GM23248 (cell line): ENCODE measurements around the gene ADRM1. TPM values are rescaled to one million over a fixed set of nuclear protein-coding genes. Genes with fewer than 3 reads are reported as not detected.
A peak's percentile ranks its signal among the peaks of the same experiment; 100 is the strongest.

ENCODE experiments used
- DNase-seq: peaks from one replicate; pipeline ENCODE4 v3.0.0-alpha.2; 2015
- H2AFZ ChIP-seq: fragments of 200-600 bp; sonication (generic); 2 replicates; pipeline ENCODE4 v1.6.1; 2016; ENCODE audit warnings: antibody characterized with exemption
- H3F3A ChIP-seq: fragments of 200-600 bp; sonication (generic); 2 replicates; pipeline ENCODE4 v1.6.1; 2016; ENCODE audit warnings: mild to moderate bottlenecking, antibody characterized with exemption, mixed run types; ENCODE audit not compliant: insufficient read depth
- H3K27ac ChIP-seq: fragments of 200-600 bp; sonication (generic); 2 replicates; pipeline ENCODE4 v1.5.1; 2016; ENCODE audit warnings: mild to moderate bottlenecking
- H3K27me3 ChIP-seq: fragments of 200-600 bp; sonication (generic); replicated peaks from 2 replicates; pipeline ENCODE4 v1.6.1; 2016; ENCODE audit warnings: mild to moderate bottlenecking; ENCODE audit not compliant: insufficient read depth
- H3K36me3 ChIP-seq: fragments of 200-600 bp; sonication (generic); 2 replicates; pipeline ENCODE4 v1.6.1; 2016; ENCODE audit warnings: low read depth, mild to moderate bottlenecking
- H3K4me1 ChIP-seq: fragments of 200-600 bp; sonication (generic); 2 replicates; pipeline ENCODE4 v1.6.1; 2016; ENCODE audit warnings: mild to moderate bottlenecking; ENCODE audit not compliant: insufficient read depth
- H3K4me2 ChIP-seq: fragments of 200-600 bp; sonication (generic); one replicate; pipeline ENCODE4 v1.6.1; 2016; ENCODE audit warnings: mild to moderate bottlenecking; ENCODE audit not compliant: unreplicated experiment
- H3K4me3 ChIP-seq: fragments of 200-600 bp; sonication (generic); 2 replicates; pipeline ENCODE4 v1.5.1; 2016; ENCODE audit warnings: mild to moderate bottlenecking
- H3K79me2 ChIP-seq: fragments of 200-600 bp; sonication (generic); 2 replicates; pipeline ENCODE4 v1.6.1; 2016; ENCODE audit warnings: mild to moderate bottlenecking; ENCODE audit not compliant: insufficient read depth
- H3K9ac ChIP-seq: fragments of 200-600 bp; sonication (generic); 2 replicates; pipeline ENCODE4 v1.6.1; 2016; ENCODE audit warnings: mild to moderate bottlenecking
- H3K9me2 ChIP-seq: fragments of 200-600 bp; sonication (generic); 2 replicates; pipeline ENCODE4 v1.6.1; 2016; ENCODE audit warnings: mixed run types, mild to moderate bottlenecking, moderate library complexity; ENCODE audit not compliant: insufficient read depth
- H3K9me3 ChIP-seq: fragments of 200-600 bp; sonication (generic); one replicate; pipeline ENCODE4 v1.6.1; 2017; ENCODE audit warnings: low read depth
- H4K20me1 ChIP-seq: fragments of 200-600 bp; sonication (generic); 2 replicates; pipeline ENCODE4 v1.6.0; 2016; ENCODE audit not compliant: insufficient read depth
- EZH2 ChIP-seq: fragments of 200-600 bp; sonication (generic); IDR thresholded peaks from 2 replicates; pipeline ENCODE4 v1.6.1; 2018; ENCODE audit warnings: antibody characterized with exemption, mild to moderate bottlenecking; ENCODE audit not compliant: insufficient read depth, poor library complexity, severe bottlenecking
- EZH2phosphoT487 ChIP-seq: fragments of 200-600 bp; sonication (generic); IDR thresholded peaks from 2 replicates; pipeline ENCODE4 v1.6.1; 2018; ENCODE audit warnings: antibody characterized with exemption, moderate library complexity, mild to moderate bottlenecking, low read depth; ENCODE audit not compliant: insufficient read depth
- WGBS, 2 experiments: methylation state at CpG; one replicate each; pipeline ENCODE4 v1.1.6; 2015 to 2017; ENCODE audit warnings: low lambda C conversion rate in 2 of 2, low coverage in 1 of 2; ENCODE audit errors: missing lambda C conversion rate in 2 of 2; 5-methylcytosine and 5-hydroxymethylcytosine counted together
- in situ Hi-C: fragments of 300-500 bp; cut with MboI; formaldehyde crosslinking; loops from 2 replicates; pipeline ENCODE4 v1.15.0; 2020
- polyA plus RNA-seq: library from polyadenylated mRNA; unstranded; fragments of >200 nt; fragmentation: Nextera tagmentation; extraction: Ambion mirVana; gene quantifications from 2 replicates; pipeline ENCODE4 v1.2.1, GENCODE V29; 2016
- total RNA-seq: library from RNA; depleted of rRNA; stranded (reverse); fragments of >200 nt; shearing (Covaris generic); gene quantifications from 2 replicates; pipeline ENCODE4 v1.2.3, GENCODE V29; 2014

ADRM1 gene
- total and polyA plus RNA-seq, 2 experiments from 2014 or later, result 138 to 162 TPM

- Histone ChIP-seq H3K9ac (peak overlapping the region; percentile 85), H3K27ac (peak overlapping the region; percentile 50), H3K79me2 (peaks cover 45% of the 10 kb centered on the region), H3K27me3 (no peaks in the 10 kb centered on the region), H3F3A (no peaks in the 10 kb centered on the region), H3K9me3 (no peaks in the 10 kb centered on the region), H3K4me1 (peaks cover 14% of the 10 kb centered on the region), H4K20me1 (peaks cover 6% of the 10 kb centered on the region; the same call in 1 of the 2 replicates), H3K4me3 (peak overlapping the region; percentile 83), H2AFZ (no peak overlapping the region), H3K36me3 (peaks cover 8% of the 10 kb centered on the region; the same call in 1 of the 2 replicates), H3K9me2 (no peaks in the 10 kb centered on the region), H3K4me2 (peak overlapping the region; percentile 95)
- in situ Hi-C loops, result no loop called here
- TF ChIP-seq EZH2 (no peak), EZH2phosphoT487 (no peak)
- WGBS, 2 experiments, result 69 to 70% methylated on average over 28 to 29 of the region's 29 CpGs
- DNase-seq, result no peak
Observed at GRCh38 chr20:62304331-62305148, 1.7 kb downstream of the ADRM1 start.

DNA sequence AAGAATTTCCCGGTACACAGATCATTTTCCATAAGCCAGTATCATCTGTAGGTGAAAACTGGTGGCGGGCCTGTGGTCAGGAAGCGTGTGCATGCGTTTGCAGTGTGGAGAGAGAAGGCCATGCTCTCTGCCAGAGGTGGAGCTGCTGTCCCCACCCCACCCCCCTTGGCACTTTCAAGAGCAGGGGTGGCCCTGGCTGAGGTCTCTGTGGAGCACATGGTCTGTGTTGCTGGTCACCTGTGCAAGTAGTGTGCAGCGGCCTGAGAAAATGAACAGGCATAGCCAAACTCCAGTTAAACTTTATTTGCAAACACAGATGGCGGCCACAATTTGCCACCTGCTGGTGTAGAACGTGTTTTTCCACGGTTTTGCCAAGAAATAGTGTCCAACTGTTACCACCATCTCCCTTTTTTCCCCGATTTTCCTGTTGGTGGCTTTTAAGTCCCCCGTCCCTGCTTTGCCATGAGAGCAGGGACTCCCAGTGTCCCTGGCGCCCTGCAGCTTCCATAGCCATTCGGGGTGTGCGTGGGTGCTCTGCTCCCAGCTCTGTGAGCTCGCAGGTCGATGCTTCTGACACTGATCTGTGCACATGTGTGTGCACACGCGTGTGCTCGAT lies 2.5 kb downstream of the ADRM1 start:
- peak overlapping the region; percentile 95 for H3K4me2 ChIP-seq
- H3K9me3 ChIP-seq, result no peaks in the 10 kb centered on the region
- H3K36me3 ChIP-seq, result peaks cover 8% of the 10 kb centered on the region; the same call in 1 of the 2 replicates
- H3K4me1 ChIP-seq, result peaks cover 14% of the 10 kb centered on the region
- no peak overlapping the region for H3K27ac ChIP-seq
- in situ Hi-C loops, result no loop called here
- peak overlapping the region; percentile 85 for H3K9ac ChIP-seq
- H2AFZ ChIP-seq, result no peak overlapping the region
- H3K79me2 ChIP-seq, result peaks cover 45% of the 10 kb centered on the region
- H3K27me3 ChIP-seq, result no peaks in the 10 kb centered on the region
- peak overlapping the region; percentile 83 for H3K4me3 ChIP-seq
- TF ChIP-seq EZH2phosphoT487 (no peak), EZH2 (no peak)
- peak; percentile 14 for DNase-seq
- no peaks in the 10 kb centered on the region for H3F3A ChIP-seq
- peaks cover 6% of the 10 kb centered on the region; the same call in 1 of the 2 replicates for H4K20me1 ChIP-seq
- no peaks in the 10 kb centered on the region for H3K9me2 ChIP-seq
- 80 to 82% methylated on average over 18 of the region's 18 CpGs for WGBS, 2 experiments

DNA sequence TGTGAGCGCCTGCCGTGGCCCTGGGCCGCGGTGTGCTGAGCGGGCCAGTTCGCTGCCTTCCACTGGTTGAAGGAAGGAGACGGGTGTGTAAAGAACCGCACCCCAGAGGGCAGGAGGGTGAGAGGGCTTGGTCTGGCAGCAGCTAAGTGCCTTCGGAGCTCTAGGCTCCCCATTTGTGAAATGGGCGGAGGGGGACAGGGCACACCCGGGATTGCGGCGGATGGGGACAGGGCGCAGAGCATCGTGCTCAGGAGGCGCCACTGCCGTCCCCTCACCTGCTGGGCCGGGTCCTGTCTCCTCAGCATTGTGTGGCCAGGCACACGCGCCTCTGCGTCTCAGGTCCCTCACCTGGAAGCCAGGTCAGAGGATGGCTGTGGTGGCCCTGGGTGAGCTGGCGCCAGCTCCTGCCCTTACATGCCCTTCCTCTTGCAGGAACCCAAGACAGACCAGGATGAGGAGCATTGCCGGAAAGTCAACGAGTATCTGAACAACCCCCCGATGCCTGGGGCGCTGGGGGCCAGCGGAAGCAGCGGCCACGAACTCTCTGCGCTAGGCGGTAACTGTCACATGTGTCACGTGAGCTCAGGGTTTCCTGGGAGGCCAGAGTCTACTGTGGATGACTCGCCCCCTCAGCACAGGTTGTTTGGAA lies 3.1 kb downstream of the ADRM1 start:
- WGBS, 2 experiments, result 80 to 83% methylated on average over 30 to 31 of the region's 33 CpGs
- no peak overlapping the region for H3K4me2 ChIP-seq

More for the DNA sequence above, 3.1 kb downstream of the ADRM1 start:
- H3K79me2 ChIP-seq, result peaks cover 45% of the 10 kb centered on the region
- no peak for DNase-seq
- H3K4me1 ChIP-seq, result peaks cover 14% of the 10 kb centered on the region
- no peaks in the 10 kb centered on the region for H3F3A ChIP-seq
- TF ChIP-seq EZH2phosphoT487 (no peak), EZH2 (no peak)
- H3K36me3 ChIP-seq, result peaks cover 8% of the 10 kb centered on the region; the same call in 1 of the 2 replicates
- no peaks in the 10 kb centered on the region for H3K9me2 ChIP-seq
- H3K27me3 ChIP-seq, result no peaks in the 10 kb centered on the region
- in situ Hi-C loops, result no loop called here
- H4K20me1 ChIP-seq, result peaks cover 6% of the 10 kb centered on the region; the same call in 1 of the 2 replicates
- H3K4me3 ChIP-seq, result no peak overlapping the region
- no peaks in the 10 kb centered on the region for H3K9me3 ChIP-seq
- H2AFZ ChIP-seq, result no peak overlapping the region
- H3K9ac ChIP-seq, result 0 out of 2 replicates have a peak overlapping the region, but pooled peaks have one; percentile 85
- H3K27ac ChIP-seq, result no peak overlapping the region
